Measurements from ENCODE around the gene PARP4. TPM values are rescaled to one million over a fixed set of nuclear protein-coding genes. Genes with fewer than 3 reads are reported as not detected.

PARP4 gene
- total RNA-seq, 1 experiment from 2014 or later: 25.9 TPM

DNA sequence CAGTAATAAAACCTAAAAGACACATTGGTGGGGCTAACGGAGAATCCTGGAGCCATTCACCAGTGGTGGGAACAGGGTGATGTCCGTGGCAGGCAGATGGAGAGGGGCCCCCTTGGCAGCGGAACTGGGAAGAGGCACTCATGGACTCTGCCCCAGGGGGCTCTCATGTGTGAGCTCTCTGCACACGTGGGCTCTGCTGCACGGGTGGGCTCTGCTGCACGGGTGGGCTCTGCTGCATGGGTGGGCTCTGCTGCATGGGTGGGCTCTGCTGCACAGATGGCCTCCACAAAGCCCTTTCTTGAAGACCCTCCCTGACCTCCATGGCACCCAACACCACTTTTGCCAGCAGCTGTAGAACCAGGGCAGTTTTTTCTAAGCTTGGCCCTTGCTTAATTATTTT lies 52.3 kb downstream of the PARP4 start:
- H2BK120ac ChIP-seq (ENCODE audit: low read depth, low read length, poor library complexity, severe bottlenecking): no peak overlapping the region
- H2AFZ ChIP-seq (ENCODE audit: low read length): no peak overlapping the region
- no peaks in the 10 kb centered on the region for H3K79me2 ChIP-seq (ENCODE audit: insufficient read depth, low read length)
- no peak overlapping the region for H3K23ac ChIP-seq (ENCODE audit: insufficient read length, low read depth, low read length)
- no peaks in the 10 kb centered on the region for H3K23me2 ChIP-seq (ENCODE audit: insufficient read length, low read depth, low read length, poor library complexity, severe bottlenecking)
- no peak overlapping the region for H3K18ac ChIP-seq (ENCODE audit: insufficient read length, low read depth, low read length)
- H3K27ac ChIP-seq (ENCODE audit: insufficient read length, low read depth, low read length): no peak overlapping the region
- no peak overlapping the region for H3K4me2 ChIP-seq (ENCODE audit: insufficient read depth, insufficient read length, low read length)
- H3T11ph ChIP-seq (ENCODE audit: low read length): no peak overlapping the region
- H4K5ac ChIP-seq (ENCODE audit: insufficient read length, low read depth, low read length): no peak overlapping the region
- no peak overlapping the region for H3K4me3 Mint-ChIP-seq
- no peak overlapping the region for H3K14ac ChIP-seq (ENCODE audit: insufficient read depth, low read length)
- no peak overlapping the region for H2BK12ac ChIP-seq (ENCODE audit: insufficient read length, low read depth, low read length)
- H3K4me1 Mint-ChIP-seq: peaks cover 3 to 7% of the 10 kb centered on the region in 2 experiments
- no peaks in the 10 kb centered on the region for H3K27me3 ChIP-seq (ENCODE audit: insufficient read depth, low read length)
- H3K9ac ChIP-seq (ENCODE audit: extremely low read depth, insufficient read length, low read length): no peak overlapping the region
- H3K27me3 Mint-ChIP-seq (ENCODE audit: low read depth): no peaks in the 10 kb centered on the region
- no peak overlapping the region for H2BK20ac ChIP-seq (ENCODE audit: low read depth, low read length, poor library complexity, severe bottlenecking)
- no peak overlapping the region for H4K8ac ChIP-seq (replicated peaks; ENCODE audit: insufficient read length, low read depth, low read length)
- H3K4ac ChIP-seq (ENCODE audit: low read depth, low read length): no peak overlapping the region
- H2AK5ac ChIP-seq (ENCODE audit: insufficient read length, low read length): no peak overlapping the region
- H4K20me1 ChIP-seq (ENCODE audit: control insufficient read depth, insufficient read depth, insufficient read length): no peaks in the 10 kb centered on the region
- no peak overlapping the region for H2BK15ac ChIP-seq (ENCODE audit: low read depth, low read length)
- no peak overlapping the region for H3K27ac Mint-ChIP-seq
- H3K79me1 ChIP-seq (ENCODE audit: insufficient read depth, low read depth, low read length, poor library complexity, severe bottlenecking): no peaks in the 10 kb centered on the region
- TF ChIP-seq, protein P1, sequence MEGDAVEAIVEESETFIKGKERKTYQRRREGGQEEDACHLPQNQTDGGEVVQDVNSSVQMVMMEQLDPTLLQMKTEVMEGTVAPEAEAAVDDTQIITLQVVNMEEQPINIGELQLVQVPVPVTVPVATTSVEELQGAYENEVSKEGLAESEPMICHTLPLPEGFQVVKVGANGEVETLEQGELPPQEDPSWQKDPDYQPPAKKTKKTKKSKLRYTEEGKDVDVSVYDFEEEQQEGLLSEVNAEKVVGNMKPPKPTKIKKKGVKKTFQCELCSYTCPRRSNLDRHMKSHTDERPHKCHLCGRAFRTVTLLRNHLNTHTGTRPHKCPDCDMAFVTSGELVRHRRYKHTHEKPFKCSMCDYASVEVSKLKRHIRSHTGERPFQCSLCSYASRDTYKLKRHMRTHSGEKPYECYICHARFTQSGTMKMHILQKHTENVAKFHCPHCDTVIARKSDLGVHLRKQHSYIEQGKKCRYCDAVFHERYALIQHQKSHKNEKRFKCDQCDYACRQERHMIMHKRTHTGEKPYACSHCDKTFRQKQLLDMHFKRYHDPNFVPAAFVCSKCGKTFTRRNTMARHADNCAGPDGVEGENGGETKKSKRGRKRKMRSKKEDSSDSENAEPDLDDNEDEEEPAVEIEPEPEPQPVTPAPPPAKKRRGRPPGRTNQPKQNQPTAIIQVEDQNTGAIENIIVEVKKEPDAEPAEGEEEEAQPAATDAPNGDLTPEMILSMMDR (conservative IDR thresholded peaks at IDR 0.05): no peak
- no peaks in the 10 kb centered on the region for H3K9me3 Mint-ChIP-seq
- H3K56ac ChIP-seq (ENCODE audit: insufficient read length, low read depth, low read length): no peak overlapping the region
- DNase-seq: no peak
- no peak overlapping the region for H2BK5ac ChIP-seq (ENCODE audit: insufficient read length, low read length)
- H3K9me3 ChIP-seq (ENCODE audit: control insufficient read depth, low read depth, low read length): no peaks in the 10 kb centered on the region
- no peaks in the 10 kb centered on the region for H3K4me1 ChIP-seq (ENCODE audit: insufficient read depth, low read length)
- H4K91ac ChIP-seq (ENCODE audit: insufficient read length, low read depth, low read length): no peak overlapping the region
- WGBS (ENCODE audit: extremely low coverage, insufficient read length, low lambda C conversion rate): no CpG with 5 or more reads among the region's 6 CpGs
- peaks cover 20 to 37% (median 32%) of the 10 kb centered on the region in 3 experiments; a peak in 6 of 7 replicates for H3K36me3 Mint-ChIP-seq (ENCODE audit: insufficient read depth in 1 of 3, low read depth in 3 of 3)

All from H9 (cell line).